Measurements from ENCODE around the gene NR2F1. TPM values are rescaled to one million over a fixed set of nuclear protein-coding genes. Genes with fewer than 3 reads are reported as not detected.

The NR2F1 gene
- total RNA-seq, 1 experiment from 2014 or later, result not detected

- H3K9ac ChIP-seq (ENCODE audit: low read length), result no peak overlapping the region
- H3K4me1 ChIP-seq (ENCODE audit: low read length), result peaks cover 18% of the 10 kb centered on the region
- no peaks in the 10 kb centered on the region for H3K9me3 ChIP-seq (ENCODE audit: low read length)
- no peak overlapping the region for H3K27ac ChIP-seq (ENCODE audit: low read length)
- H3K4me2 ChIP-seq (ENCODE audit: low read depth, low read length, poor library complexity, severe bottlenecking), result no peak overlapping the region
- no peaks in the 10 kb centered on the region for H3K36me3 ChIP-seq (ENCODE audit: insufficient read depth, low read length)
- H2AFZ ChIP-seq (ENCODE audit: low read length), result no peak overlapping the region
- no peaks in the 10 kb centered on the region for H3K27me3 ChIP-seq (ENCODE audit: low read length)
- no peaks in the 10 kb centered on the region for H4K20me1 ChIP-seq (ENCODE audit: insufficient read depth, low read depth, low read length)
- no peak for DNase-seq
- H3K4me3 ChIP-seq (ENCODE audit: low read length), result no peak overlapping the region
- no peaks in the 10 kb centered on the region for H3K79me2 ChIP-seq (ENCODE audit: low read length)
- H3K9me2 ChIP-seq (replicated peaks; ENCODE audit: insufficient read depth, low read length), result no peaks in the 10 kb centered on the region
These were observed 40.1 kb downstream of the NR2F1 start for GRCh38 chr5:93623153-93623552.

- Histone ChIP-seq H3K4me2 (ENCODE audit: low read depth, low read length, poor library complexity, severe bottlenecking) (no peak overlapping the region), H3K79me2 (ENCODE audit: low read length) (no peaks in the 10 kb centered on the region), H4K20me1 (ENCODE audit: insufficient read depth, low read depth, low read length) (no peaks in the 10 kb centered on the region), H3K9ac (ENCODE audit: low read length) (no peak overlapping the region), H3K9me2 (replicated peaks; ENCODE audit: insufficient read depth, low read length) (no peaks in the 10 kb centered on the region), H2AFZ (ENCODE audit: low read length) (no peak overlapping the region), H3K27ac (ENCODE audit: low read length) (no peak overlapping the region), H3K4me1 (ENCODE audit: low read length) (peaks cover 1% of the 10 kb centered on the region; the same call in 1 of the 2 replicates), H3K27me3 (ENCODE audit: low read length) (no peaks in the 10 kb centered on the region), H3K4me3 (ENCODE audit: low read length) (no peak overlapping the region), H3K9me3 (ENCODE audit: low read length) (no peaks in the 10 kb centered on the region), H3K36me3 (ENCODE audit: insufficient read depth, low read length) (no peaks in the 10 kb centered on the region)
- DNase-seq, result no peak
These were observed 43.8 kb downstream of the NR2F1 start for GRCh38 chr5:93626801-93627200.

- H3K9me2 ChIP-seq (replicated peaks; ENCODE audit: insufficient read depth, low read length), result no peaks in the 10 kb centered on the region
- H3K9me3 ChIP-seq (ENCODE audit: low read length), result no peaks in the 10 kb centered on the region; the same call in 1 of the 2 replicates
- no peaks in the 10 kb centered on the region for H3K4me1 ChIP-seq (ENCODE audit: low read length)
- H4K20me1 ChIP-seq (ENCODE audit: insufficient read depth, low read depth, low read length), result no peaks in the 10 kb centered on the region
- H3K27me3 ChIP-seq (ENCODE audit: low read length), result no peaks in the 10 kb centered on the region
- no peak overlapping the region for H3K9ac ChIP-seq (ENCODE audit: low read length)
- no peak overlapping the region for H2AFZ ChIP-seq (ENCODE audit: low read length)
- no peak for DNase-seq
- H3K4me3 ChIP-seq (ENCODE audit: low read length), result no peak overlapping the region
- no peak overlapping the region for H3K4me2 ChIP-seq (ENCODE audit: low read depth, low read length, poor library complexity, severe bottlenecking)
- no peak overlapping the region for H3K27ac ChIP-seq (ENCODE audit: low read length)
- H3K36me3 ChIP-seq (ENCODE audit: insufficient read depth, low read length), result no peaks in the 10 kb centered on the region
- no peaks in the 10 kb centered on the region for H3K79me2 ChIP-seq (ENCODE audit: low read length)
These were observed 49.3 kb downstream of the NR2F1 start for GRCh38 chr5:93632327-93632726.

- Histone ChIP-seq H3K9me2 (replicated peaks; ENCODE audit: insufficient read depth, low read length) (no peaks in the 10 kb centered on the region), H3K4me3 (ENCODE audit: low read length) (no peak overlapping the region), H3K4me1 (ENCODE audit: low read length) (no peaks in the 10 kb centered on the region), H3K9ac (ENCODE audit: low read length) (no peak overlapping the region), H3K79me2 (ENCODE audit: low read length) (no peaks in the 10 kb centered on the region), H3K27ac (ENCODE audit: low read length) (no peak overlapping the region), H3K4me2 (ENCODE audit: low read depth, low read length, poor library complexity, severe bottlenecking) (no peak overlapping the region), H3K9me3 (ENCODE audit: low read length) (no peaks in the 10 kb centered on the region; the same call in 1 of the 2 replicates), H2AFZ (ENCODE audit: low read length) (no peak overlapping the region), H3K36me3 (ENCODE audit: insufficient read depth, low read length) (no peaks in the 10 kb centered on the region), H4K20me1 (ENCODE audit: insufficient read depth, low read depth, low read length) (no peaks in the 10 kb centered on the region), H3K27me3 (ENCODE audit: low read length) (no peaks in the 10 kb centered on the region)
- DNase-seq, result no peak
These were observed 53.0 kb downstream of the NR2F1 start for GRCh38 chr5:93635991-93636390.

GRCh38 chr5:93636837-93637236 is 53.8 kb downstream of the NR2F1 start:
- Histone ChIP-seq H3K36me3 (ENCODE audit: insufficient read depth, low read length) (no peaks in the 10 kb centered on the region), H3K9me3 (ENCODE audit: low read length) (no peaks in the 10 kb centered on the region; the same call in 1 of the 2 replicates), H3K4me2 (ENCODE audit: low read depth, low read length, poor library complexity, severe bottlenecking) (no peak overlapping the region), H3K4me3 (ENCODE audit: low read length) (no peak overlapping the region), H3K9ac (ENCODE audit: low read length) (no peak overlapping the region), H3K4me1 (ENCODE audit: low read length) (no peaks in the 10 kb centered on the region), H3K79me2 (ENCODE audit: low read length) (no peaks in the 10 kb centered on the region), H2AFZ (ENCODE audit: low read length) (no peak overlapping the region), H3K27ac (ENCODE audit: low read length) (no peak overlapping the region), H4K20me1 (ENCODE audit: insufficient read depth, low read depth, low read length) (no peaks in the 10 kb centered on the region), H3K9me2 (replicated peaks; ENCODE audit: insufficient read depth, low read length) (no peaks in the 10 kb centered on the region), H3K27me3 (ENCODE audit: low read length) (no peaks in the 10 kb centered on the region)
- DNase-seq, result no peak

- Histone ChIP-seq H4K20me1 (ENCODE audit: insufficient read depth, low read depth, low read length) (no peaks in the 10 kb centered on the region), H3K4me3 (ENCODE audit: low read length) (no peak overlapping the region), H3K4me1 (ENCODE audit: low read length) (no peaks in the 10 kb centered on the region), H3K4me2 (ENCODE audit: low read depth, low read length, poor library complexity, severe bottlenecking) (no peak overlapping the region), H3K9me2 (replicated peaks; ENCODE audit: insufficient read depth, low read length) (no peaks in the 10 kb centered on the region), H2AFZ (ENCODE audit: low read length) (no peak overlapping the region), H3K36me3 (ENCODE audit: insufficient read depth, low read length) (no peaks in the 10 kb centered on the region), H3K9ac (ENCODE audit: low read length) (no peak overlapping the region), H3K9me3 (ENCODE audit: low read length) (no peaks in the 10 kb centered on the region; the same call in 1 of the 2 replicates), H3K79me2 (ENCODE audit: low read length) (no peaks in the 10 kb centered on the region), H3K27ac (ENCODE audit: low read length) (no peak overlapping the region), H3K27me3 (ENCODE audit: low read length) (no peaks in the 10 kb centered on the region)
- no peak for DNase-seq
These were observed 54.7 kb downstream of the NR2F1 start for GRCh38 chr5:93637697-93638096.

GRCh38 chr5:93642526-93642925 is 59.5 kb downstream of the NR2F1 start:
- Histone ChIP-seq H3K4me1 (ENCODE audit: low read length) (no peaks in the 10 kb centered on the region), H3K4me3 (ENCODE audit: low read length) (no peak overlapping the region), H3K27me3 (ENCODE audit: low read length) (no peaks in the 10 kb centered on the region), H3K9me2 (replicated peaks; ENCODE audit: insufficient read depth, low read length) (no peaks in the 10 kb centered on the region), H3K27ac (ENCODE audit: low read length) (no peak overlapping the region), H2AFZ (ENCODE audit: low read length) (no peak overlapping the region), H4K20me1 (ENCODE audit: insufficient read depth, low read depth, low read length) (no peaks in the 10 kb centered on the region), H3K79me2 (ENCODE audit: low read length) (no peaks in the 10 kb centered on the region), H3K4me2 (ENCODE audit: low read depth, low read length, poor library complexity, severe bottlenecking) (no peak overlapping the region), H3K36me3 (ENCODE audit: insufficient read depth, low read length) (no peaks in the 10 kb centered on the region), H3K9ac (ENCODE audit: low read length) (no peak overlapping the region), H3K9me3 (ENCODE audit: low read length) (no peaks in the 10 kb centered on the region)
- DNase-seq, result no peak

Data from Karpas-422 (cell line).